Liver (tissue), 9 donors: ENCODE measurements around the gene MAP3K3. TPM values are rescaled to one million over a fixed set of nuclear protein-coding genes. Genes with fewer than 3 reads are reported as not detected.

Source experiments
- DNase-seq: peaks from one replicate; pipeline ENCODE4 v3.0.0-alpha.2; 2017; ENCODE audit warnings: low spot score
- H3K27ac ChIP-seq, 2 donors: one replicate each; pipeline ENCODE4 v1.7.0; 2013; ENCODE audit warnings: inconsistent platforms in 2 of 2, low read length in 2 of 2, control low read depth in 1 of 2, low read depth in 1 of 2, mild to moderate bottlenecking in 1 of 2
- H3K27me3 ChIP-seq, 4 donors: one replicate each; pipeline versions ENCODE4 v1.6.1 to v1.7.0; 2013; ENCODE audit warnings: low read length in 3 of 4, inconsistent platforms in 1 of 4, mild to moderate bottlenecking in 1 of 4, moderate library complexity in 1 of 4; ENCODE audit not compliant: control insufficient read depth in 4 of 4, insufficient read depth in 4 of 4
- H3K36me3 ChIP-seq, 4 donors: one replicate each; pipeline versions ENCODE4 v1.6.1 to v1.7.0; 2013; ENCODE audit warnings: low read length in 3 of 4, mild to moderate bottlenecking in 3 of 4, low read depth in 1 of 4, moderate library complexity in 1 of 4; ENCODE audit not compliant: control insufficient read depth in 4 of 4, insufficient read depth in 3 of 4
- H3K4me1 ChIP-seq, 4 donors: one replicate each; pipeline versions ENCODE4 v1.6.1 to v1.7.0; 2013; ENCODE audit warnings: low read length in 3 of 4, mild to moderate bottlenecking in 3 of 4, moderate library complexity in 1 of 4; ENCODE audit not compliant: control insufficient read depth in 4 of 4, insufficient read depth in 4 of 4
- H3K4me3 ChIP-seq, 3 donors: one replicate each; pipeline versions ENCODE4 v1.6.1 to v1.7.0; 2013; ENCODE audit warnings: low read length in 3 of 3, control low read depth in 1 of 3, low read depth in 1 of 3, mild to moderate bottlenecking in 1 of 3
- H3K9ac ChIP-seq, 2 donors: one replicate each; pipeline ENCODE4 v1.7.0; 2013; ENCODE audit warnings: low read length in 2 of 2, mild to moderate bottlenecking in 2 of 2, moderate library complexity in 2 of 2, control low read depth in 1 of 2, low read depth in 1 of 2
- H3K9me3 ChIP-seq, 4 donors: one replicate each; pipeline versions ENCODE4 v1.6.1 to v1.7.0; 2013; ENCODE audit warnings: low read length in 3 of 4; ENCODE audit not compliant: control insufficient read depth in 4 of 4
- ATF3 ChIP-seq: IDR thresholded peaks from 2 replicates; pipeline ENCODE4 v1.6.1; 2016; ENCODE audit warnings: antibody characterized with exemption
- CTCF ChIP-seq: fragments of 150-350 bp; IDR thresholded peaks from 2 replicates; pipeline ENCODE4 v1.5.1; 2017; ENCODE audit warnings: improper control_type of control experiment, low read depth, low read length; ENCODE audit not compliant: missing input control
- EGR1 ChIP-seq, 2 donors: IDR thresholded peaks; 2 replicates each; pipeline ENCODE4 v1.6.1; 2016 to 2018; ENCODE audit warnings: antibody characterized with exemption in 2 of 2, low read depth in 2 of 2
- FOXA1 ChIP-seq: IDR thresholded peaks from 2 replicates; pipeline ENCODE4 v1.6.1; 2016; ENCODE audit warnings: antibody characterized with exemption
- FOXA2 ChIP-seq: IDR thresholded peaks from 2 replicates; pipeline ENCODE4 v1.6.1; 2016; ENCODE audit warnings: antibody characterized with exemption
- GABPA ChIP-seq, 2 donors: IDR thresholded peaks in 1 of 2; conservative IDR thresholded peaks in 1 of 2; 2 replicates each; pipeline ENCODE4 v1.6.1; 2016; ENCODE audit warnings: antibody characterized with exemption in 2 of 2, mild to moderate bottlenecking in 1 of 2, moderate library complexity in 1 of 2
- HNF4A ChIP-seq, 2 donors: conservative IDR thresholded peaks; 2 replicates each; pipeline ENCODE4 v1.6.1; 2016; ENCODE audit warnings: antibody characterized with exemption in 2 of 2, mild to moderate bottlenecking in 2 of 2
- HNF4G ChIP-seq: IDR thresholded peaks from 2 replicates; pipeline ENCODE4 v1.6.1; 2016; ENCODE audit warnings: antibody characterized with exemption
- JUND ChIP-seq, 2 donors: IDR thresholded peaks; 2 replicates each; pipeline ENCODE4 v1.6.1; 2016; ENCODE audit warnings: antibody characterized with exemption in 2 of 2
- MAX ChIP-seq: IDR thresholded peaks from 2 replicates; pipeline ENCODE4 v1.6.1; 2016; ENCODE audit warnings: antibody characterized with exemption
- NR2F2 ChIP-seq: IDR thresholded peaks from 2 replicates; pipeline ENCODE4 v1.6.1; 2016; ENCODE audit warnings: antibody characterized with exemption
- RAD21 ChIP-seq, 2 donors: IDR thresholded peaks; 2 replicates each; pipeline ENCODE4 v1.6.1; 2016; ENCODE audit warnings: antibody characterized with exemption in 2 of 2, mild to moderate bottlenecking in 2 of 2
- REST ChIP-seq: IDR thresholded peaks from 2 replicates; pipeline ENCODE4 v1.6.1; 2016; ENCODE audit warnings: antibody characterized with exemption, mild to moderate bottlenecking
- RXRA ChIP-seq, 2 donors: IDR thresholded peaks; 2 replicates each; pipeline ENCODE4 v1.6.1; 2017 to 2018; ENCODE audit warnings: antibody characterized with exemption in 2 of 2, mild to moderate bottlenecking in 1 of 2
- SP1 ChIP-seq: IDR thresholded peaks from 2 replicates; pipeline ENCODE4 v1.6.1; 2018; ENCODE audit warnings: antibody characterized with exemption, mild to moderate bottlenecking
- TAF1 ChIP-seq: conservative IDR thresholded peaks from 2 replicates; pipeline ENCODE4 v1.6.1; 2016; ENCODE audit warnings: antibody characterized with exemption, mild to moderate bottlenecking
- YY1 ChIP-seq: IDR thresholded peaks from 2 replicates; pipeline ENCODE4 v1.6.1; 2016; ENCODE audit warnings: antibody characterized with exemption, mild to moderate bottlenecking
- ZBTB33 ChIP-seq: IDR thresholded peaks from 2 replicates; pipeline ENCODE4 v1.6.1; 2016; ENCODE audit warnings: antibody characterized with exemption
- WGBS: extraction: QIAGEN DNeasy Blood & Tissue Kit; methylation state at CpG from one replicate; pipeline ENCODE4 v1.1.7; 2013; 5-methylcytosine and 5-hydroxymethylcytosine counted together
- polyA plus RNA-seq, 2 donors: library from polyadenylated mRNA; stranded (reverse) in 1 of 2; unstranded in 1 of 2; fragments of 200-250 nt in 1 of 2; fragments of >200 nt in 1 of 2; fragmentation: Nextera tagmentation in 1 of 2; extraction: Ambion mirVana in 1 of 2; gene quantifications; one replicate each; pipeline versions ENCODE4 v1.2.1 to v1.2.3, GENCODE V29; 2013 to 2015
- total RNA-seq, 2 donors: library from RNA; depleted of rRNA; stranded (reverse); fragments of >200 nt; gene quantifications; one replicate each; pipeline ENCODE4 v1.2.3, GENCODE V29; 2014
- donor health status: healthy.
- donor health status: healthy.
- donor health status: healthy.
- donor health status: healthy.
- donor health status: healthy.

Gene MAP3K3
- total and polyA plus RNA-seq, 4 donors = 3.9 to 28.7 (median 11.0) TPM

GRCh38 chr17:63698886-63699637, 76.8 kb downstream of the MAP3K3 start:
- no peak for DNase-seq
- Histone ChIP-seq H3K9me3 (no peaks in the 10 kb centered on the region), H3K4me1 (peaks cover 14 to 34% (median 21%) of the 10 kb centered on the region in 4 donors), H3K27me3 (no peaks in the 10 kb centered on the region), H3K27ac (peak overlapping the region; percentile 29 to 54), H3K4me3 (peak overlapping the region in 2 of 3 donors; percentile 47 to 66), H3K36me3 (peaks cover 0 to 11% (median 6%) of the 10 kb centered on the region in 4 donors), H3K9ac (no peak overlapping the region)
- TF ChIP-seq HNF4A (conservative IDR thresholded peaks at IDR 0.05) = no peak
- TF ChIP-seq ZBTB33 = no peak
- no peak for TF ChIP-seq TAF1
- TF ChIP-seq EGR1 (IDR thresholded peaks at IDR 0.05; ENCODE audit: low read depth in 2 of 2) = no peak
- no peak for TF ChIP-seq SP1
- no peak for TF ChIP-seq ATF3
- 6% methylated on average over 45 of the region's 45 CpGs for WGBS

GRCh38 chr17:63699638-63700527, 77.7 kb downstream of the MAP3K3 start, which contains the start of gene LIMD2:
LIMD2 (minus strand) TSS chr17:63700125; CDS start chr17:63699298, 827 bp downstream.
- no peak for TF ChIP-seq CTCF
- no peak for TF ChIP-seq RAD21 (IDR thresholded peaks at IDR 0.05)
- TF ChIP-seq ATF3 = no peak
- TF ChIP-seq HNF4A (conservative IDR thresholded peaks at IDR 0.05) = no peak
- no peak for TF ChIP-seq EGR1 (IDR thresholded peaks at IDR 0.05; ENCODE audit: low read depth in 2 of 2)
- no peak for TF ChIP-seq RXRA (IDR thresholded peaks at IDR 0.05)
- TF ChIP-seq FOXA2 = no peak
- no peak for TF ChIP-seq HNF4G
- no peak for TF ChIP-seq JUND (IDR thresholded peaks at IDR 0.05)
- TF ChIP-seq SP1 = no peak
- TF ChIP-seq ZBTB33 = no peak
- no peak for TF ChIP-seq NR2F2
- no peak for TF ChIP-seq FOXA1
- TF ChIP-seq MAX = no peak
- no peak for TF ChIP-seq GABPA (IDR thresholded peaks at IDR 0.05 in 1 of 2, conservative IDR thresholded peaks at IDR 0.05 in 1 of 2)
- no peak for TF ChIP-seq TAF1
- TF ChIP-seq REST = no peak
- TF ChIP-seq YY1 = no peak
- Histone ChIP-seq H3K9me3 (no peaks in the 10 kb centered on the region), H3K27ac (peak within 1 kb of the TSS; percentile 71 to 77), H3K4me3 (peak within 1 kb of the TSS in 2 of 3 donors; percentile 47 to 66), H3K27me3 (no peaks in the 10 kb centered on the region), H3K4me1 (peaks cover 14 to 34% (median 21%) of the 10 kb centered on the region in 4 donors), H3K9ac (no peak within 1 kb of the TSS), H3K36me3 (peaks cover 0 to 10% (median 5%) of the 10 kb centered on the region in 4 donors)
- 2% methylated on average over 133 of the region's 133 CpGs for WGBS
- DNase-seq = peak; percentile 57
